ENCODE results near the gene HOXD11. TPM values are rescaled to one million over a fixed set of nuclear protein-coding genes. Genes with fewer than 3 reads are reported as not detected.

HOXD11 gene
- total and polyA plus RNA-seq, 2 of the 13 experiments (the other 11 are each of a cell fraction or from before 2014, with no cell fraction given) = not detected

DNA sequence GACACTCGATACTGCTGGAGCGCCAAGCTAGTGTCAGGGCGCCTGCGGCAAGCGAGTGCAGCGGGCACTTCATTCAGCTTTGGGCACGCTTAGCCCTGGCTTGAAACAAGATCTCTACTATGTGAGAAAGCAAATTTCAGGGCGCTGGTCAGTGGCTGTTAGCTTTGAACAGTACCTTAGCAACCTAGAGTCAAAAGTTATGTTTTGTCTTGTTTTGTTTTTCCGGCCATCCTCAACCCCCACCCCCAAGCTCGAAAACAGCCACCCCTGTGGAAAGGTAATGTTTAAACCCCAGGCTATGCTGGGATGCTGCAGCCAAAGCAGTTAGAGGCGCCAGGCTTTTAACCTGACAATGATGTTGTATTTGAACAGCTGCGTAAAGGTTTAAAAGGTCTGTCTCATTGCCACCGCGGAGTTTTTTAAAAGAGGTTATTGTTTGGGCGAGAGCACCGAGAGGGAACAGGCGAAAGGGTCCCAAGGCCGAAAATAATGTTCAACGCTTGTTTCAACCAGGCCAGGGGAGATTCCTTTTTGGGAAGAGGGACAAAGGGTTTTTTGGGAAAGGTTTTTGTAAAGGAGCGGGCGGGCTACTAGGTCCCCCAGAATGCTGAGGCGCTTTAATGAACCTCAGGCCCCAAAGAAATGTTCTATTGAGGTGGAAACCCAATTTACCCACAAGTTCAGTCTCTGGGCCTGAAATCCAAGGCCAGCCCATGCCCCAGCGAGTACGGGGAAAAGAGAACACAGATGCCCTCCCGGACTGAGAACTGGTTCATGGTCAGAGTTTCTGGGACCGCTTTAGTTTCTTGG is 7.2 kb downstream of the HOXD11 start (continued):
- TF ChIP-seq, protein P1, sequence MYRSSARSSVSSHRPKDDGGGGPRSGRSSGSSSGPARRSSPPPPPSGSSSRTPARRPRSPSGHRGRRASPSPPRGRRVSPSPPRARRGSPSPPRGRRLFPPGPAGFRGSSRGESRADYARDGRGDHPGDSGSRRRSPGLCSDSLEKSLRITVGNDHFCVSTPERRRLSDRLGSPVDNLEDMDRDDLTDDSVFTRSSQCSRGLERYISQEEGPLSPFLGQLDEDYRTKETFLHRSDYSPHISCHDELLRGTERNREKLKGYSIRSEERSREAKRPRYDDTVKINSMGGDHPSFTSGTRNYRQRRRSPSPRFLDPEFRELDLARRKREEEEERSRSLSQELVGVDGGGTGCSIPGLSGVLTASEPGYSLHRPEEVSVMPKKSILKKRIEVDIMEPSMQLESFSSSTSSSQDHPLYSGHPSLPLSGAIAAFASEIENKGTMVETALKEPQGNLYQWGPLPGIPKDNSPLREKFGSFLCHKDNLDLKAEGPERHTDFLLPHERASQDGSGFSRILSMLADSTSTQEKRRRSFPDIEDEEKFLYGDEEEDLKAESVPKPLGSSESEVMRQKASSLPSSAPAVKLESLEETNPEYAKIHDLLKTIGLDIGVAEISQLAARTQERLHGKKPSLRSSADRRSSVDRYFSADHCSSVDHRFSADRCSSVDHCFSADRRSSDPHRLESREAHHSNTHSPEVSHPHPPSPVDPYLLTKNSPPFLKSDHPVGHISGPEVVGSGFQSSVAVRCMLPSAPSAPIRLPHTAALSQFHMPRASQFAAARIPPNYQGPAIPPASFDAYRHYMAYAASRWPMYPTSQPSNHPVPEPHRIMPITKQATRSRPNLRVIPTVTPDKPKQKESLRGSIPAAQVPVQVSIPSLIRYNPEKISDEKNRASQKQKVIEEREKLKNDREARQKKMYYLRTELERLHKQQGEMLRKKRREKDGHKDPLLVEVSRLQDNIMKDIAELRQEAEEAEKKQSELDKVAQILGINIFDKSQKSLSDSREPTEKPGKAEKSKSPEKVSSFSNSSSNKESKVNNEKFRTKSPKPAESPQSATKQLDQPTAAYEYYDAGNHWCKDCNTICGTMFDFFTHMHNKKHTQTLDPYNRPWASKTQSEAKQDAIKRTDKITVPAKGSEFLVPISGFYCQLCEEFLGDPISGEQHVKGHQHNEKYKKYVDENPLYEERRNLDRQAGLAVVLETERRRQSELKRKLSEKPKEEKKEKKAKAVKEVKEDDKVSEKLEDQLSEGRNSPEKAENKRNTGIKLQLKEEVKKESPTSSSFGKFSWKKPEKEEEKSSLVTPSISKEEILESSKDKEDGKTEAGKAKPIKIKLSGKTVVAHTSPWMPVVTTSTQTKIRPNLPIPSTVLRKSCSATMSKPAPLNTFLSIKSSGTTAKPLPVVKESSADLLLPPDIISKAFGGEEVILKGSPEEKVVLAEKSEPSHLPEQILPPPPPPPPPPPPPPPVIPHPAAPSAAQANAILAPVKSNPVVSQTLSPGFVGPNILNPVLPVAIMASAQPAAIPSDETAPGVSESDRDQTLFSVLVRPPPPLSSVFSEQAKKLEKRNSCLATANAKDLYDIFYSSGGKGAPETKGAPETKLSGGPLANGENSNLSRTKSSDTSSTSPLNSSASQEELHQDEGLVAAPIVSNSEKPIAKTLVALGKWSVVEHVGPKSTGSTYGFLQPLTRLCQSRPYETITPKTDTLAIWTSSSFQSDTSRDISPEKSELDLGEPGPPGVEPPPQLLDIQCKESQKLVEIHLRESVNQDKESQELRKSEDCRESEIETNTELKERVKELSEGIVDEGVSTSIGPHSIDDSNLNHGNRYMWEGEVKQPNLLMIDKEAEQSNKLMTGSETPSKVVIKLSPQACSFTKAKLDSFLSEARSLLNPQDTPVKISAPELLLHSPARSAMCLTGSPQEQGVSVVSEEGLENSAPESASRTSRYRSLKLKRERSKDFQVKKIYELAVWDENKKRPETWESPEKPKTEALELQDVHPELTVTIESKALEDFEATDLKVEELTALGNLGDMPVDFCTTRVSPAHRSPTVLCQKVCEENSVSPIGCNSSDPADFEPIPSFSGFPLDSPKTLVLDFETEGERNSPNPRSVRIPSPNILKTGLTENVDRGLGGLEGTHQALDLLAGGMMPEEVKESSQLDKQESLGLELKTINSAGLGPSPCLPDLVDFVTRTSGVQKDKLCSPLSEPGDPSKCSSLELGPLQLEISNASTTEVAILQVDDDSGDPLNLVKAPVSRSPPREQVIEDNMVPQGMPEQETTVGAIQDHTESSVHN (CRISPR knock-in tag; IDR thresholded peaks at IDR 0.05) = no peak
- TF ChIP-seq, protein P2, sequence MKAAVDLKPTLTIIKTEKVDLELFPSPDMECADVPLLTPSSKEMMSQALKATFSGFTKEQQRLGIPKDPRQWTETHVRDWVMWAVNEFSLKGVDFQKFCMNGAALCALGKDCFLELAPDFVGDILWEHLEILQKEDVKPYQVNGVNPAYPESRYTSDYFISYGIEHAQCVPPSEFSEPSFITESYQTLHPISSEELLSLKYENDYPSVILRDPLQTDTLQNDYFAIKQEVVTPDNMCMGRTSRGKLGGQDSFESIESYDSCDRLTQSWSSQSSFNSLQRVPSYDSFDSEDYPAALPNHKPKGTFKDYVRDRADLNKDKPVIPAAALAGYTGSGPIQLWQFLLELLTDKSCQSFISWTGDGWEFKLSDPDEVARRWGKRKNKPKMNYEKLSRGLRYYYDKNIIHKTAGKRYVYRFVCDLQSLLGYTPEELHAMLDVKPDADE (CRISPR knock-in tag; IDR thresholded peaks at IDR 0.05) = no peak
